ENCODE data around the gene PKHD1. TPM values are rescaled to one million over a fixed set of nuclear protein-coding genes. Genes with fewer than 3 reads are reported as not detected.

PKHD1 gene
- total and polyA plus RNA-seq, 12 donors, result 0.03 to 0.22 (median 0.09) TPM; not detected in 3

DNA sequence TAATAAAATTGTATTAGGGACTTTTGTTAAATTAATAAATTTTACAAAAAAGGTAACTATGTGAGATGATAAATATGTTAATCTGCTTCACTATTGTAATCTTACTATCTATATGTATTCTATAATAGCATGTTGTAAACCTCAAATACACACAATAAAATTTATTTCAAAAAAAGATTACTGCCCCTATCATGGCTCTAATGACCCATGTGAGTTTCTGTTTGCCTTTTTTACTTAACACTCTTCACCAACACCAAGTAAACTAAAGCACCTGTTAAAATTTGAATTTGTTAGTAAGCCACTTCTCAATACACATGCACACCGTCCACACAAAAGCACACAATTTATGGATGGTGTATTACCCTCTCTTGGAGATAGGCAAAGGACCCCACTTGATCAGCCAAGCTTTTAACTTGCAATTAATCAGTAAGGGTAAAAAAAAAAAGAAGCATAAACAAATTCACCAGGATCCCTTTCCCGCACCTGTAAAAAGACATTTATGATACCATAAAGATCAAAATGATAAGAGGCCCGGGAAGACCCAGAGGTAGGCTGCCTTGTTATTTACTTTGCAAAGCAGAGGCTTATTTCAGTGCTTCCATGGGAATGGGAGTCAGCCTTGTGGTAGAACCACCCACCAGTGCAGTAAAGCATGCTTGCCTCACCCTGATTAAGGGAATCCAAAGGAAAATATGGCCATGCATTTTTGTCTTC is 28.6 kb upstream of the PKHD1 start:
- Histone ChIP-seq H3K27ac (no peak overlapping the region), H3K27me3 (no peaks in the 10 kb centered on the region), H3K9me3 (replicated peaks in 1 of 3) (no peaks in the 10 kb centered on the region), H3K4me3 (no peak overlapping the region), H3K4me1 (replicated peaks in 1 of 2) (no peaks in the 10 kb centered on the region), H3K36me3 (replicated peaks in 1 of 2) (no peaks in the 10 kb centered on the region)
- 28 to 48% (median 39%) methylated on average over 3 of the region's 3 CpGs for WGBS, 4 donors
- intact Hi-C loops (cut with DNase I), result no loop called here
- DNase-seq, result no peak
- TF ChIP-seq, protein P1, sequence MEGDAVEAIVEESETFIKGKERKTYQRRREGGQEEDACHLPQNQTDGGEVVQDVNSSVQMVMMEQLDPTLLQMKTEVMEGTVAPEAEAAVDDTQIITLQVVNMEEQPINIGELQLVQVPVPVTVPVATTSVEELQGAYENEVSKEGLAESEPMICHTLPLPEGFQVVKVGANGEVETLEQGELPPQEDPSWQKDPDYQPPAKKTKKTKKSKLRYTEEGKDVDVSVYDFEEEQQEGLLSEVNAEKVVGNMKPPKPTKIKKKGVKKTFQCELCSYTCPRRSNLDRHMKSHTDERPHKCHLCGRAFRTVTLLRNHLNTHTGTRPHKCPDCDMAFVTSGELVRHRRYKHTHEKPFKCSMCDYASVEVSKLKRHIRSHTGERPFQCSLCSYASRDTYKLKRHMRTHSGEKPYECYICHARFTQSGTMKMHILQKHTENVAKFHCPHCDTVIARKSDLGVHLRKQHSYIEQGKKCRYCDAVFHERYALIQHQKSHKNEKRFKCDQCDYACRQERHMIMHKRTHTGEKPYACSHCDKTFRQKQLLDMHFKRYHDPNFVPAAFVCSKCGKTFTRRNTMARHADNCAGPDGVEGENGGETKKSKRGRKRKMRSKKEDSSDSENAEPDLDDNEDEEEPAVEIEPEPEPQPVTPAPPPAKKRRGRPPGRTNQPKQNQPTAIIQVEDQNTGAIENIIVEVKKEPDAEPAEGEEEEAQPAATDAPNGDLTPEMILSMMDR (IDR thresholded peaks at IDR 0.05), result no peak
- TF ChIP-seq POLR2A (IDR thresholded peaks at IDR 0.05), result no peak

GRCh38 chr6:52115145-52115741 is 27.8 kb upstream of the PKHD1 start:
- Histone ChIP-seq H3K36me3 (replicated peaks in 1 of 2) (no peaks in the 10 kb centered on the region), H3K27me3 (no peaks in the 10 kb centered on the region), H3K9me3 (replicated peaks in 1 of 3) (no peaks in the 10 kb centered on the region), H3K4me3 (no peak overlapping the region), H3K27ac (no peak overlapping the region), H3K4me1 (replicated peaks in 1 of 2) (no peaks in the 10 kb centered on the region)
- no peak for DNase-seq
- no peak for TF ChIP-seq POLR2A (IDR thresholded peaks at IDR 0.05)
- TF ChIP-seq, protein P1 (IDR thresholded peaks at IDR 0.05), result no peak
- WGBS, 4 donors, result 67 to 71% (median 69%) methylated on average over 3 of the region's 3 CpGs
- intact Hi-C loops (cut with DNase I), result no loop called here

DNA sequence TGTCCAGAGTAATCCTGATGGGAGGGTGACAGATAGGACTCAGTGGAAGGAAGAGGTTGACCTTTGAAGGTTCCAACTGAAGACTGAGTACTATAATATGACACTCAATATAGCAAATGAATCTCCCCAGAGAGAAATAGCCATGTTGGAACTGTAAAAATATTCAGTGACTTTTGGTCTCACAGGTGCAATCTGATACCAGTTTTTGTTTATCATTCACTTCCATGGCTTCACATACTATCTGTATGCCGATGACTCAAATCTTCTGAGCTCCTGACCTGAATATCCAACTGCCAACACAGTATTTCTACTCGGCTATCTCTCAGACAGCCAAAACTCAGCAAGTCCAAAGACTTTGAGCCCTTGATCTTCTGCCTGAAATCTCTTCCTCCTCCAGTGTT is 21.8 kb upstream of the PKHD1 start:
- TF ChIP-seq, protein P1 (IDR thresholded peaks at IDR 0.05), result no peak
- TF ChIP-seq POLR2A (IDR thresholded peaks at IDR 0.05), result no peak
- no peak for DNase-seq
- H3K9me3 ChIP-seq (replicated peaks in 1 of 3), result no peaks in the 10 kb centered on the region
- intact Hi-C loops (cut with DNase I), result no loop called here
- no peak overlapping the region for H3K27ac ChIP-seq
- H3K4me3 ChIP-seq, result no peak overlapping the region
- H3K27me3 ChIP-seq, result no peaks in the 10 kb centered on the region
- no peaks in the 10 kb centered on the region for H3K4me1 ChIP-seq (replicated peaks in 1 of 2)
- no peaks in the 10 kb centered on the region for H3K36me3 ChIP-seq (replicated peaks in 1 of 2)
- 51 to 62% (median 57%) methylated on average over 2 of the region's 2 CpGs for WGBS, 4 donors

GRCh38 chr6:52108128-52108527 is 20.7 kb upstream of the PKHD1 start:
- no peaks in the 10 kb centered on the region for H3K36me3 ChIP-seq (replicated peaks in 1 of 2)
- no peaks in the 10 kb centered on the region for H3K27me3 ChIP-seq
- no peaks in the 10 kb centered on the region for H3K4me1 ChIP-seq (replicated peaks in 1 of 2)
- TF ChIP-seq POLR2A (IDR thresholded peaks at IDR 0.05), result no peak
- no peak for DNase-seq
- intact Hi-C loops (cut with DNase I), result no loop called here
- no peak overlapping the region for H3K27ac ChIP-seq
- 0 to 34% (median 29%) methylated on average over 1 to 4 of the region's 4 CpGs for WGBS, 4 donors
- no peaks in the 10 kb centered on the region for H3K9me3 ChIP-seq (replicated peaks in 1 of 3)
- no peak overlapping the region for H3K4me3 ChIP-seq

DNA sequence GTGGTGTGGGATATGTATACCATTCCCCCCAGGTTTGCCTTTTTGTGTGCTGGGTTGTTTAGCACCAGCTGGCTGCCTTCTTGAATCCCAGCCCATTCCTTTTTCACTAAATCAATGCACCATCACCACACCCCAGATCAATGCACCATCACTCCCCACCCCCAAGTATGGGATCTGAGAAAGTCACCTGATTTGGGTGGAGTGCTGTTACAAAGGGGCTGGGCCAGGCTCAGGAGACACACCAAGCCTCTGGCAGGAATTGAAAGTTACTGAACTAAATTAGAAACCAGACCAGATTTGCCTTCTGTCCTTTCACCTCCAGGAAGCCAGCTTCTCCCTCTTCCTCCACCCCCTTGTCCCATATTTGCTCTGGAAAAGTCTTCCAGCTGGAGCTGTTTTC is 19.6 kb upstream of the PKHD1 start:
- DNase-seq, result no peak
- Histone ChIP-seq H3K27ac (no peak overlapping the region), H3K4me3 (no peak overlapping the region), H3K4me1 (replicated peaks in 1 of 2) (no peaks in the 10 kb centered on the region), H3K36me3 (replicated peaks in 1 of 2) (no peaks in the 10 kb centered on the region), H3K27me3 (no peaks in the 10 kb centered on the region), H3K9me3 (replicated peaks in 1 of 3) (no peaks in the 10 kb centered on the region)
- intact Hi-C loops (cut with DNase I), result no loop called here
- TF ChIP-seq, protein P1 (IDR thresholded peaks at IDR 0.05), result no peak
- no peak for TF ChIP-seq POLR2A (IDR thresholded peaks at IDR 0.05)

All from adrenal gland (tissue), 12 donors.